Activated gamma-delta T cell treated with Interleukin-2 at 50 U/mL for 16 hours (primary cell): ENCODE data around the gene PLA2G12B.
"Not testable (repeated sequence)": the region's sequence is repeated elsewhere in the genome, so short reads cannot be mapped to it uniquely, and the experiment has no call there.

ENCODE experiments used
- DNase-seq: peaks from one replicate; pipeline ENCODE4 v3.0.0-alpha.2; 2020

Gene PLA2G12B

DNA sequence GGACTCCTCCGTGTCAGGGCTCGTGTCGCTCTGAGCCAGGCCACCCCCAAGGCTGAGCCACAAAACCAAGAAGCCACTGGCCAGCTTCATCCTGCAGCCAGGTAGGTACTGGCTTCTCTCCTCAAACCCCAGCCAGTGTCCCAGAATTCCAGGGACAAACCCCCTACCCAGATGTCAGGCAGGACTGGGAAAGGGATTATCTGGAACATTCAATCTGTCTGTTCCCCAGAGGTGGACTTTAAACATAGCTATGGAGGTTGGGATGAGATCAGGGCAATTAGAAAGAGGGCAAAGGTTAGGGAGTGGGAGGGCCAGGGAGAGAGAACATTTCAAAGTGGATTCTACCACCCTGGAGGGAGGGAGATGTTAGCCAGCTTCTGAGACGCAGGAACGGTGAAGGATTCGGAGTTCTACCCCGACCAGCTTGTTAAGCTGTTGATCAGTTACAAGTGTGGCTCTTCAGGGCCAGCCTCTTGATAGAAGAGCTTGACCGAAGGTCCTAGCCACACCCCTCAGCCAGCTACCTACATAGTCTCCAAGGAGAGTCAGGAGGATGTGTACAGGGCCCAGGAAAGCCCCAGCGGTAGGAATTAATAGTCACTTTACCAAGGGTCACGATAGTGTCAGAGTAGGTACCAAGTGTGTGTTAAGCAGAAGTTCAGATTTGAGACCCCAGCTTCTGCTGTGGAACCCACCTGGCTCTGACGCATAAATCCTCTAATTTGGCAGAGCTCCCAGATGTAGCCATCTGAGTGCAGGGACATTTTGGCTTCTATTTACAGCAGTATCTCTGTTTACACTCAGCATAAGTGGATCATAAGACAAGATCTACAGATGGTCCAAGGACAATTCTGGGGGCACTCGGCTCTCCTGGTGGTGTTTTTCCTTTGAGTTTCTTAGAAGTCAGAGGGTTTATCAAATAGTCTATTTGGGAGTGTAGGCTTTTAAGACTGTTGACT lies at the start of gene PLA2G12B:
Gene PLA2G12B, minus strand, starts transcription at position 211 of the 959 bp plus-strand sequence. Its CDS starts 121 bp downstream, at position 90.
- no peak for DNase-seq

DNA sequence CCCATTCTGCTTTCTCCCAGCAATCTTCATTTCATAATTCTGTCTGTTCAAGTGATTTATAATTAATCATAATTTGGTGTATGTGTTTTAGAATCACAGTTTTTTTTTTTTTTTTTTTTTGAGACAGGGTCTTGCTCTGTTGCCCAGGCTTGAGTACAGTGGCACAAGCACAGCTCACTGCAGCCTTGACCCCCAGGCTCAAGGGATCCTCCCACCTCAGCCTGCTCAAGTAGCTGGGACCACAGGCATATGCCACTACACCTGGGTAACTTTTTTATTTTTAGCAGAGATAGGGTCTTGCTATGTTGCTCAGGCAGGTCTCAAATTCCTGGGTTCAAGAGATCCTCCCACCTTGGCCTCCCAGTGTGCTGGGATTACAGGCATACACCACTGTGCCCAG lies 49.2 kb upstream of the PLA2G12B start:
- no peak for DNase-seq

DNA sequence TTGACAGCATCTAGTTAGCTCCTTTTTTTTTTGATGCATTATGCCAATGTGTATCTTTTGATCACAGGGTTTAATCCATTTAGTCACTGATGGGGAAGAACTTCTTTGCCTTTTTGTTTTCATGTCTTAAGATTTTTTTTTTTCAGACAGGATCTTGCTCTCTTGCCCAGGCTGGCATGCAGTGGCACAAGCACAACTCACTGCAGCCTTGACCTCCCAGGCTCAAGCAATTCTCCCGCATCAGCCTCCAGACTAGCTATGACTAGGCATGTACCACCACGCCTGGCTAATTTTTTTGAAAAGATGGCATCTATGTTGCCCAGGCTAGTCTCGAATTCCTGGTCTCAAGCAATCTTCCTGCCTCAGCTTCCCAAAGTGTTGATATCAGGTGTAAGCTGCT lies 46.4 kb upstream of the PLA2G12B start:
- no peak for DNase-seq

GRCh38 chr10:72997099-72997498 lies 42.5 kb upstream of the PLA2G12B start:
- no peak for DNase-seq

GRCh38 chr10:72995459-72995858 lies 40.9 kb upstream of the PLA2G12B start:
- DNase-seq = not testable (repeated sequence)

- not testable (repeated sequence) for DNase-seq
Observed at GRCh38 chr10:72989771-72990170, 35.2 kb upstream of the PLA2G12B start.

- DNase-seq = not testable (repeated sequence)
Observed at GRCh38 chr10:72984618-72985017, 30.0 kb upstream of the PLA2G12B start.

DNA sequence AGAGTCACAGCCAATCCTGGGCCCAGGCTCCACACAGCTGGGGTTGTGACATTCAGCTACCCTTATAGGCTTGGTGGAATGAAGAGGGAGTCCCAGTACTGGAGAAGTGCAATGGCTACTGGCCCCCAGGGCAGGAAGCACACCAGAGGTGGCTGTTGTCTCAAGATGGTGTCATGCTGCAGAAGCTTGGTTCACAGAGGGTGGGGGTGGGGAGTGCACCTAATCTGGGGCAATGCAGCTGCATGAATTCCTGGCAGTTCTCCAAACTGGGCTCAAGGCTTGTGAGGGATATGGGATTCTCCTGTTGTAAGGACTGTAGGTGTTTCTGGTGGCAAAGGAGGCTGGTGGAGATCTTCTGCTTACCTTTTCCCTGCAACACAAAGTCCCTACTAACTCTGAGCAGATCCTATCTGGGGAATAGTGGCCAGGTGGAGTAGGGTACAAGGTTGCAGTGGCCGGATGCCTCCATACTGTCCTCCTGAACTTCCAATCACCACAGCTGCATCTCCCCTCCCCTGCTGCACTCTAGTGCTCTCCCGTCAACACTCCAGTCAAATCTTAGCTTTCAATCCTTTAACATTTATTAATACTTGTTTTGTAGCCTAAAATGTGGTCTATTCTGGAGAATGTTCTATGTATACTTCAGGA lies 27.4 kb upstream of the PLA2G12B start:
- DNase-seq = no peak

DNA sequence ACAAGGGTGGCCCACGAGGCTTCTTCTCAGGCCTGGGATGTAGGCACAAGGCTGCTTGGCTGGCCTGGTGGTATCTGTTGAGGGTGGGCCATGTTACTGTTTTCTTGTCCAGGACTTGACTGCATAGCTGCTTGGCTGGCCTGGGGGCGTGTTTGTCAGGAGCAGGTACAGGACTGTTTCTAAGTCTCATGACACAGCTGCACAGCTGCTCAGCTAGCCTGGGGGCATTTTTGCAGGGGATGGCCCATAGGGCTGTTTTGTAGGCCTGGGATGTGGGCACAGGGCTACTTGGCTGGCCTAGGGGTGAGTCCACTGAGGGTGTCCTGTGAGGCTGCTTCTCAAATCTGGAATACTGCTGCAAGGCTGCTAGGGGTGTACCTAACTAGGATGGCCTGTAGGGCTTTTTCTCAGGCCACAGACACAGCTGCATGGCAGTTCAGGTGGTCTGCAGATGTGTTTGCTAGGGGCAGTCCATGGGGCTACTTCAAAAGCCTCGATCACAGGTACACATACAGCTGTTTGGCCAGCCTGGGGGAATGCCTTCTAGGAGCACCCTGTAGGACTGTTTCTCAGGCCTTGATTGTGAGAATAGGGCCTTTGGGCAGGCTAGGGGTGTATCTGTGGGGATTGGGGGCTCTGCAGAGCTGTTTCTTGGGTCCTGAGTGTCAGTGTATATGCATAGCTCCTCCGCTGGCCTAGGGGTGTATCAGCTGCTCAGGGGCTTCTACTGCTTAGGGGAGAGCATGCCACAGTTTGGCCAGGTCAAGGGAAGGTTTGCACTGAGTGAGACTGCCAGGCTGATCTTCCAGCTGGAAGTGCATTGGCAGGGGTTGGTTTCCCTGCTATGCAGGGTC lies 26.6 kb upstream of the PLA2G12B start:
- DNase-seq = no peak

DNA sequence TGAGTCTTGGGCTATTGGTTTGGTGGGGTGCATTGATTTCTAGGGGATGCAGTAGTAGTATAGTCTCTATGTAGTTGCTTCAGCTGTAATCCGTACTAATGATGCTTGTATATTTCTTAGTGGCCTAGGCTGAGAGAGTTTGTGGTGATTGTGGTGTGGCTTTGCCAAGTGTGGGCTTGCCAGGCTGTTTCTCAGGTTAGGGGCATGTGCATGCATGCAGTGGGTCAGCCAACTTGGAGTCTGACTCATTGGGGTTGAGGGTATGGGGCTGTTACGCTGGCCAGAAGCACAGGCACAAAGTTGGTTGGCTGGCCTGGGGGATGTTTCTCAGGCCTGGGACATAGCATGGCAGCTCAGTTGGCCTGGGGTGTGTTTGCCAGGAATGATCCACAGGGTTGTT lies 25.7 kb upstream of the PLA2G12B start:
- DNase-seq = no peak

DNA sequence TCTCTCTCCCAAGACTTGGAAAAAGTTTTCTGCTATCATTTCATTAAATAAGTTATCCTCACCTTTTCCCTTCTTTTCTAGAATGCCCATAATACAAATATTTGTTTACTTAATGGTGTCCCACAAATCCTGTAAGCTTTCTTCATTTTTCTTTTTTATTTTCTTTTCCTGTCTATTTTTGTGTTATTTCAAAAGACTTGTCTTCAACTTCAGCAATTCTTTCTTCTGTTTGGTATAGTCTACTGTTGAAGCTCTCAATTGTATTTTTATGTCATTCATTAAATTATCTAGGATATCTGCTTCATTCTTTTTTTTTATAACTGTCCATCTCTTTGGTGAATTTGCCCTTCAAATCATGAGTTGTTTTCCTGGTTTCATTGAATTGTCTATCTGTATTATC lies 25.1 kb upstream of the PLA2G12B start:
- DNase-seq = no peak

DNA sequence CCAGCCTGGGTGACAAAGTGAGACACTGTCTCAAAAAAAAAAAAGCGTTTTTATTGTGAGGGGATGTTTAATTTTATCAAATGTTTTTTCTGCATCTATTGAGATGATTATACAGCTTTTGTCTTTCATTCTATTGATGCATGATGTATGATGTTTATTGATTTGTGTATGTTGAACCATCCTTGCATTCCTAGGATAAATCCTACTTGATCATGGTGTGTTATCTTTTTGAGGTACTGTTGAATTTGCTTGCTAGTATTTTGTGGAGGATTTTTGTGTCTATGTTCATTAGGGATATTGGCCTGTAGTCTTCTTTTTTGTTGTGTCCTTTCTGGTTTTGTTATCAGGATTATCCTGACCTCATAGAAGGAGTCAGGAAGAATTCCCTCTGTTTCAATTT lies 22.3 kb upstream of the PLA2G12B start:
- DNase-seq = no peak

DNA sequence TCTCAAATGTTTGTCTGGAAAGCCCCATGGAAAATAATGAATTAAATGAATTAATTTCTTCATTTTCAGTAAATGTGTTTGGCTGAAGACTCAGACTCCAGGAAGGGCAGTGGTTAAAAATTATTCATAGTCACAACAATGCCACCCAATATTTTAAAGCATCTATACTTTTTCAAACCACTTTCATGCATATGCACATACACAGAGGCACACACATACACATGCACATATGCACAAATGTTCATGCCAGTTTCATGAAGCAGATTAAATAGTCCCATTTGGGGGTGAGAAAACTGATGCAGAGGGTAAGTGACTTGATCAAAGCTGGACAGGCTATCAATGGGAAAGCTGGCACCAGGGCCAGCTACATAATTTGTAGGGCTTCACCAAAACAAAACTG lies 1.4 kb upstream of the PLA2G12B start:
- no peak for DNase-seq

DNA sequence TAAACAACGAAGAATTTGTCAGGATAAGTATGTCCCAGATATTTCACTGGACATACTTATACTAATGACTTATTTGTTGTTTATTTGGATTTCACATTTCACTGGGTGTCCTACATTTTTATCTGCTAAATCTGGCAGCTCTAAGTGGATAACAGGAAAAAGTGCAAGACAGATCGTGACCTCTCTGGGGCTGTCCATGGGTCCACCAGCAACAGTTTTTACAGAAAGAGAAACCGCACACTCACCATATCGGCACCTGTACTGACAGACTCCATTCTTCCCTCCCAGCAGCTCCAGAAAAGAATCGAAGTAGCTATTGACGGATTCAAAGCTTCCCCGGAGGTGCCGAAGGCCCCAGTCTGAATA lies 393 bp downstream of the PLA2G12B start:
- DNase-seq = no peak

DNA sequence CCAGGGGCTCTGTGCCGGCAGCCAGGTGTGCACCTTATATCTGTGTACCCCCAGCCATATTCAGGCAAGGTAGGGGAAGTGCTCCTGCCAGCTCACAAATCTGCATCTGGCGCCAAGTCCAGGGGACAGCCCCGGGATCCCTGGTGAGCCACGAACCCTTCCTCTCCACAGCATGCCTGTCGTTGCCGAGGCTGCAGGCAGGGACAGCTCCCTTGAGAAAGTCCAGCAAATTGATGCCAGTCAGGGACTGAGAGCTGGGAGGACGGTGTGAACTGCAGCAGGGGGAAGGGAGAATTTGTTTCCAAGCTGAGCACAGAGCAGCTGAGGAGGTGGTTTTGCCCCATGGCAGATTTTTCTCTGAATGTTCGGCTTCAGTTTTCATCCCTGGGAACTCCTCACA lies 919 bp downstream of the PLA2G12B start:
- no peak for DNase-seq

GRCh38 chr10:72952642-72953158 lies 1.9 kb downstream of the PLA2G12B start:
- no peak for DNase-seq

DNA sequence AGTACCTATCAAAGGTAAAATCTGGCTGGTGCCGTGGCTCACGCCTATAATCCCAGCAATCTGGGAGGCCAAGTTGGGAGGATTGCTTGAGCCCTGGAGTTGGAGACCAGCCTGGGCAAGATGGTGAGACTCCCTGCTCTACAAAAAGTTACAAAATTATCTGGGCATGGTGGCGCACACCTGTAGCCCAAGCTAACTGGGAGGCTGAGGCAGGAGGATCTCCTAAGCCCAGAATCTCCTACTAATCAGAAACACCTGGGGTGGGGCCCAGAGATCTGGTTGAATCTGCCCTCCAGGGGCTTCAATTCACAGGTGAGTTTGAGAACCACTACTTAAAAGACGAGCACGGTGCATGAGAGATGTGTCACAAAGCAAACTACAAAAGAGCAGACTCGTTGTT lies 2.4 kb downstream of the PLA2G12B start:
- DNase-seq = no peak

DNA sequence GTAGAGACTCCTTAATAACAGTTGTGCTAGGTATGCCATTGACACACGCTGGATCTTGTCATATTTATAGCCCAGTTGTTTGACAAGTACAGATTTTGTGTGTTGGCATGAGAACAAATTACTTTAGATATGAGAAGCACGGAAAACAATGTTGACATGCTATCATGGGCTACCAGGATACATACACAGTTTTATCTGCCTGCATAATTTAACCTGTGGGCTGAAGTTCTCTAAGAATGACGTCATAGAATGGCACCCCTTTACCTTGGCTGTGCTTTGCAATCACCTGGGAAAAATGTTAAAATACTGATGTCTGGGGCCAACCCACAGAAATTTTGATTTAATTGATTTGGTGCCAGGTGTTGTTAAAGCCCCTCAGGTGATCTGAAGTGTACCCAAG lies 2.8 kb downstream of the PLA2G12B start:
- no peak for DNase-seq

DNA sequence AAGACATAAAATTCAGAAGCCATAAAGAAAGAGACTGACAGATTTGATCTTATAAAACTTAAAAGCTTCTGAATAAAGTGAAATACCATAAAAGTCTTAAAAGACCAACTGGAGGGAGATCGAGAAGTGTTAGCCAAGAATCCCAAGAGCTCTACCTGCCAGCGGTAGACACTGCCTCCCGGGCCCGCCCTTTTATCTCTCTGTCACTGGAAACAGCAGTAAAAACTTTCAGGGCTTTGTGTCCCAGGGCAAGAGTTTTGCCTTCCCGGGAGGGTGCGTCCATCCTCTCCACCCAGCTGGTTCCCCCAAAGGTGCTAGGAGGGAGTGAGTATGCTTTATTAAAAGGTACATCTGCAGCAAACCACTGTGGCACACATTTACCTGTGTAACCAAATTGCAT lies 5.8 kb downstream of the PLA2G12B start:
- no peak for DNase-seq

- no peak for DNase-seq
Observed at GRCh38 chr10:72946963-72947362, 7.6 kb downstream of the PLA2G12B start.

- DNase-seq = no peak
Observed at GRCh38 chr10:72943498-72944234, 10.9 kb downstream of the PLA2G12B start.

- DNase-seq = no peak
Observed at GRCh38 chr10:72935361-72935760, 19.2 kb downstream of the PLA2G12B start.
